NCI-H2081 treated with DMSO at 0.1 percent for 48 hours (cell line): ENCODE measurements around the gene EMC1.
"Not testable (repeated sequence)": the region's sequence is repeated elsewhere in the genome, so short reads cannot be mapped to it uniquely, and the experiment has no call there.

Experiments
- DNase-seq: peaks from one replicate; lab custom pipeline; 2025; lab: John Stamatoyannopoulos, UW

The EMC1 gene

DNA sequence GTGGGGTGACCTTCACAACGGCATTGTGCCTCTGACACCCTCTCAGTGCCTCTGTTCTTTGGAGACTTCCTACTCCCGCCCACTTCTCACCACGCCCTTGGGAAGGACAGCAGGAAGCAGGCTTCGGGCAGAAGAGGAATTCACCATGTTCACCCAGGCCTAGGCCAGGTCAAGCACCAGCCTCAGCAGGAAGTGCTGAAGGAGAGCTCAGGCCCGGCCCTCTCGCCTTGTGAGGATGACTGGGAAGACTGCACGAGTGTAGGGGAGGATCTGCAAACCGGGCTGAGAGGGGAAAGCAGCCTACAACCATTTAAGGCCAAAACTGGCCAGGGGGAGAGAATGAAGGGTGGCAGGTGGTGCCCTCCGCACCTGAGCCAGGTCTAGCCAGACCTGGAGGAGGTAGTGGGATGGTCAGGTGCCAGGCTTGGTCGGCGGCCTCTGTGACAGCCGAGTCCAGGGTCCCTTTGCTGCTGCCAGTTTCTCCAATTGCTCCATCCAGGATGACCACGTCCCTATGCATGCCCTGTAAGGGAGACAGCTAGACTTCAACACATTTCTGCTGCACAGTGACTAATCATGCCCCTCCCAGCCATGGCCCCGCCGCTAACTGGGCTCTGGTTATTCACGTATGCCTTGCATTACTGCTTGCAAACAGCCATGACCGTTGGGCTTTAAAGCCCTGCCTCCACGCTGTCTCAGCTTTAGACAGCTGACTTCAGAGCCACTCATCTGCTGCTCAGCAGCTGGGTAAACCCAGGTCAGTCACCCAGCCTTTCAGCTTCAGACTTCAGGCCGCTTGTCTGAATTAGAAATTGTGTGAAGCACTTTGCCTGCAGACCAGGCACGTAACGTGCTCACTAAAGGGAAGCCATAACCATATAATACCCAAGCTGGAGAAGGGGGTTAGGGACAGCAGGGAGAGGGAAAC, 9.2 kb upstream of the EMC1 start:
- no peak for DNase-seq

GRCh38 chr1:19258353-19258752, 7.0 kb upstream of the EMC1 start:
- no peak for DNase-seq

GRCh38 chr1:19257178-19257914, 6.0 kb upstream of the EMC1 start:
- DNase-seq: no peak

DNA sequence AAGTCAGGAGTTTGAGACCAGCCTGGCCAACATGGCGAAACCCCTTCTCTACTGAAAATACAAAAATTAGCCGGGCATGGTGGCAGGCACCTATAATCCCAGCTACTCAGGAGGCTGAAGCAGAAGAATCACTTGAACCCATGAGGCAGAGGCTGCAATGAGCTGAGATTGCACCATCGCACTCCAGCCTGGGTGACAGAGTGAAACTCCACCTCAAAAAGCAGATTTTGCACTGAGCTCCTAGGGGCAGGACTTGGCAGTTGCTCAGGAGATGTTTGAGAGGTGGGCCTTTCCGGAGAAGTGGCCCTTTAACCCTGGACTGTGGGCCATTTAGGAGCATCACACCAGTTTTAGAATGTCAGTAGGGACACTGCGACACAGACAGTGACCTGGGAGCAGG, 5.0 kb upstream of the EMC1 start:
- not testable (repeated sequence) for DNase-seq

GRCh38 chr1:19255288-19255687, 4.0 kb upstream of the EMC1 start:
- DNase-seq: no peak

DNA sequence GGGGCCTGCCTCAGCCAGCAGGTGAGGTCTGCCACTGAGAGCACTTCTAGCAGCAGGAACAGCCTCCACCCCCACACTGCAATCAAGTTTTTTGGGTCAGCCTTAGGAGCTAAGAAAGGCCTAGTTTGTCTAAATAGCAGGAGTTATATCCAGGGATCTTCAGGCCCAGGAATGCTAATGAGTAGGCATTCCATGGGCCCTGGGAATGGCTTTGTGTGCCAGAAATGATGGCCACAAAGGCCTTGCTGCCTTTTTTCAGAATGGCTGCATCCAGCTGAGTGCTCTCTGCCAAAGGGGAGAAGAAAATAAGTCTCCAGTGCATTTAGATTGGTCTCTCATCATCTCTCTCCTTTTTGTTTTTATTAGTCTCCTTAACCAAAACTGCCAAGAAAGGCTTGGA, 3.1 kb upstream of the EMC1 start:
- no peak for DNase-seq

DNA sequence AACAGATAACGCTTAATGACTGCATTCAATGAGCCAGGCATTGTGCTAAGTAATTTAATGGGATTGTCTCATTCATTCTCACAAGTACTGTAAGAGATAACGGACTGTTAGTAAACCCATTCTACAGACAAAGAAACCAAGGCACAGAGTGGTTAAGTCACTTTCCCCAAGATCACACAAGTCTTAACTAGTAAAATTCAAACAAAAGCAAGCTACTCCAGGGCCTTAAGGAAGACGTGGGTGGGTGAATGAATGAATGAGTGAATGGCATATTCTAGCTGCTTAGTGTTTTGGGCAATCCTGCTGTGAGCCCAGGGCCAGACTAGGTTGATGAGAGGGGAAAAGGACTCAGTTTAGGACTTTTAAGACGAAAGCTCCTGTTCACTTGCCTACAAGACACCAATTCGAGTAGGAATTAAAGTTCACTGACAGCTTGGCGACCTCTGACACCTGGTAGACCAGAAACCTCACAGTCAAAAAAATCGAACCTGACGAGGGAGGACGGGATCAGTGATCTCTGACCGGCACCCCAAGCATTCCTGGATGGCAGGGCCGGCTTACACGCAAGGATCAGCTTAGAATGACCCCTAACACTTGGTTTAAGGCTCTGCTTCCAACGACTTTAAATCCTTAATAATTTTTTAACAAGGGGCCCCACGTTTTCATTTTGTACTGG, 557 bp downstream of the EMC1 start:
- DNase-seq: no peak

DNA sequence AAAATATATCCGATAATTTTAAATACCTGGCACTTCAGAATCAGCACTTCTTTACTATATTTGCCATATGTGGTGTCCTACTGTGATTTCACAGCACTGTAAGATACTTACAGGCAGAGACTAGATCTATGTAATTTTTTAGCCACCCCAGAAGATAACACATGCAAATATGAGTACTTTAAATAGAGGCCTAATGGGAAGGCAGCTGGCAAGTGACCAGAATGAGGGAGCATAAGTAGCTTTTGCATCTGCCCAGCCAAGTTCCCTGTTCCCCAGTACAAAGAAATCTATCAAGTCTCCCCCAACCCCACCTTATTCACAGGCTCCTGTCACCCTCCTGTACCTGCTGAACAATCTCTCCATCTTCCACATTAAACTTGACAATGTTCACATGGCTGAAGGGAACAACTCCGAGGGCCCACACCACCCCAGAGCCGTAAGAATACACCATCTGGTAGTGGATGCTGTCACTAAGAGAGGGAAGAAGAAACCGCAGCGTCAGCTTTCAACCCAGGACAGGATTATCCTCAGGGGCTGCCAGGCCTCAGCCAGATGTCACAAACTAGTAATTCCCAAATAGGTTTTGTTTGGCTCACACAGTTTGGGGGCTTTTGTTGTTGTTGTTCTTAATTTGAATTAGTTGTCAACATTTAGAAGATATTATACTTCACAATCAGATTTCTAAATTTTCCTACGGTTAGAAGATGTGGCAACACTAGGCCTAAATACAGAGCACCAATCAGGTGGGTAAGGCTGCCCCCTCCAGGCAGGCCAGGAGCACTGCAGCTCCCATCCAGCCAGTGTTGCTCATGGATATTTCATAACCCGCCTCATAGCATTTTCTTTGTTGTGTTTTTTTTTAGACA, 10.4 kb downstream of the EMC1 start:
- DNase-seq: no peak

DNA sequence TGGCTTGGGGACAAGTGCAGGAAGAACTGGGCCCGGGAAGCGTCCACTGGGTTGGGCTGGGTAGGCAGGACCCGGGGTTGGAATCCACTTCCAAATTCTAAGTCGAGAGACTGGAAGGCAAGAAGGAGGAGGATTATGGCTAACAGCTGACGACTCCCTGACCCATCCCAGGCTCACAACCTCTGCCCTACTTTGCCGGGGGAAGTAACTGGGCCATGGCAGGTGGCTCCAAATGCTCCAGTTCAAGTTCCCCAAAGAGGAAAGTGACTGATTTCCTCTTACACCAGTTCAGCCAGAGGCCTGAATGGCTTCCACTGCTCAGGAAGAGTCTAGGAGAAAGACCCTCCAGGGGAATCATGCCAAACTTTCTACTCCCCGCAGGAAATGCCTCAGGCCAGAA, 11.4 kb downstream of the EMC1 start:
- DNase-seq: no peak

GRCh38 chr1:19234224-19234623, 17.1 kb downstream of the EMC1 start:
- DNase-seq: no peak

DNA sequence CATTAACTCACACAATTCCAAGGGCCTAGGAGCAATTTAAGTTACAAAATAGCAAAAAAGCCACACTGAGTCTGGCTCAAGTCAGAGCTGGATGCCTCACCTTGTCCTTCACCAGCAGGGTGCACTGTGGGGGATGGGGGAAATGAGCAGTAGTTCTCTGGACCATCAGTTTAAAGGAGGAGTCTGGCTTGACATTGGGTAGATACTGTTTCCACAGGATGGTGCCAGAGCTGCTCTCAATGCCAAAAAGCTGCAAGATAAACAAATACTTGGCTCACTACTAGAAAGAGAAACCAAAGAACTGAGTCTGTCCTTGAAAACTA, 18.8 kb downstream of the EMC1 start:
- no peak for DNase-seq

- DNase-seq: not testable (repeated sequence)
Observed at GRCh38 chr1:19231736-19232523, 19.4 kb downstream of the EMC1 start.

DNA sequence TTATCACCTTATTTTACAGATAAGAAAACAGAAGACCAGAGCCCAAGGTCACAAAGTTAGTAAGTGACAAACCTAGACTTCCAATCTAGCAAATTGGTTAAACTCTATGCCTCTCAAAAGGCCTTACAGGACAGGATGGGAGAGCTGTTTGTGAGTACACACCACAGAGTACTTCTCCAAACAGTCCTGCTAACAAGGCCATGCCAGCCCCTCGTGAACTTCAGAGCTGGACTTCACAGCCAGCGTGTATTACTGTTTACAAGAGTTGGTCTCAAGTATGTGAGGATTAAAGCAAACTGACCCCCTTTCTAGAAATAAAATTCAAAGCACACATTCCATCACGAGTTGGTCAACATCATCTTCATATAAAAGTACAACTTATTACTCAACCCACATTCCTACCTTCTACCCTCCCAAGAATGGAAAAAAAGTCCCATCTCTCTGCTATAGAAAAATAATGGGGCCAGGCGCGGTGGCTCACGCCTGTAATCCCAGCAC, 21.4 kb downstream of the EMC1 start:
- no peak for DNase-seq

- no peak for DNase-seq
Observed at GRCh38 chr1:19229229-19229628, 22.1 kb downstream of the EMC1 start.

DNA sequence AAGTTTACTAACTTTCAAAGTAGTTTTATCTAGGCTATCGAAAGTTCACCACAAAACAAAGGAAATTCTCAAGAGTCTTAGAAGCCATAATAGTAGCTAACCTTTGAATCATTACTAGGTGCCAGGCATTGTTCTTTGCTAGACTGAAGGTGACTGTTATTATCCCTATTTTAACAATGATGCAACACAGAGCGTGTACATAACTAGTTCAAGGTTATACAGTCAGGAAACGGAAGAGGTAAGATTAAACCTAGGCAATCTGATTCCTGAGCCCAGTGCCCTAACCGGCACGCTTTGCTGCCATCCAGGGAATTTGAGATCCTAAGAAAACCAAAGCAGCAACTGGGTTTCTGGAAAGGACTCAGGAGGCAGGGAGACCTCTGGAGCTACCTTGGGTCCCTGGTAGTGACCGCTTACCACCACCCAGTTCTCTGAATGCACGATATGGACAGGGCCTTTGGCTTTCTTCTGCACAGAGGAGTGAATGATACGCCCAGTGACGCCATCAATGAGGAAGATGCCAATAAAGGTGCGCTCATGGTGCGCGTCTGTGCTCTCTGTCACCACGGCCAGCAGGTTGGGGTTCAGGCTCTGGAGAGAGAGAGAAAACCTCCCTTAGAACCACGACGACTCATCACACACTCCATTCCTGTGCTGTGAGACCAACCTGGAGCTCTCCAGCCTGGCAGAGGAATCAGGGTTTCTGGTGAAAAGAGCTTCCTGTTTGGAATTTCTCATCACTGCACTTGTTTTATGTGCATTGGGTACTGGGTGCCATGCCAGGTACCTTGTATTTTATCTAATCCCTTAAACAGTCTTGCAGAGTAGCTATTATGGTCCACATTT, 28.1 kb downstream of the EMC1 start:
- no peak for DNase-seq

DNA sequence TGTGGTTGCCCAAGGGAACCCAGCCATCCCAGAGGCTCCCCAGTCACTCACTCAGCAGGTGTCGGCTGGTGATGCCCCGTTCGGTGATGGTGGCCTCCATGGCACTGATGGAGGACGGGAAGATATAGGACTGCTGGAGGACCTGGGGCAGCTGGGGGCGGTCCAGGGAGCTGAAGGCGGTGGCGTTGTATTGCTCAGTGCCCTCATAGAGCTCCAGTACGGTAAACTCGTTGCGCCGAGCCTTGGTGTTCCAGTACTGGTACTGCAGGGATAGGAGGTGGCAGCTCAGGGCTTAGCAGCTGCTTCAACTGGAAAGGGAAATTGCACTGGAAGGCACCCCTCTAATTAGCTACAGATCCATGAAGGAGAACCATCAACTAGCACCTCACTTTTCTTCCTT, 28.8 kb downstream of the EMC1 start:
- no peak for DNase-seq

DNA sequence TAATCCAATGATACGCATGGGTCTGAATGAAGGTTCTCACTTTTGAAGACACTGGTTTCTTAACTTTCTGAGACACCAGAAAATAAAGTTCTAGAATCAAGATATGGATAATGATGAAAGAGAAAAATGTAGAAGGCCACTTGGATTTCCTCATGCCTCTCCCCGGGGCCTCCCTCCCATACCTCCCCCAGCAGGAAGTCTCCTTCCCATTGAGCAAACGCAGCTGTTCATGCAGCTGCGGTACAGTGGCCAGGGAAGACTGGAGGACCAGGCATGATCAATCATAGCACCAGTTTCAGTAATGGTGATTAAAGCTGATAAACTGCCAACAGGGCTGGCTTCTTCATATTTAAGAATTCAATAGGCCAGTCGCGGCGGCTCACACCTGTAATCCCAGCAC, 30.3 kb downstream of the EMC1 start:
- no peak for DNase-seq

GRCh38 chr1:19220080-19220846, 31.1 kb downstream of the EMC1 start:
- DNase-seq: no peak

GRCh38 chr1:19219451-19219850, 31.9 kb downstream of the EMC1 start:
- DNase-seq: no peak
